NB4 (cell line): Measurements from ENCODE around the gene TSPAN18.

Source experiments
- DNase-seq: peaks from one replicate; pipeline ENCODE4 v3.0.0; 2010; ENCODE audit warnings: low read depth
- H3K4me3 ChIP-seq: one replicate; pipeline ENCODE4 v1.5.1; 2011; ENCODE audit warnings: mild to moderate bottlenecking, low read depth, low read length, moderate library complexity
- MYC ChIP-seq: IDR thresholded peaks from 2 replicates; pipeline ENCODE4 v1.6.1; 2011; ENCODE audit warnings: low read depth, low read length
- POLR2A ChIP-seq: IDR thresholded peaks from 2 replicates; pipeline ENCODE4 v1.6.1; 2011; ENCODE audit warnings: mild to moderate bottlenecking; ENCODE audit not compliant: insufficient read length; ENCODE audit errors: extremely low read depth
- TF ChIP-seq, protein P1 (sequence below): IDR thresholded peaks from 2 replicates; pipeline ENCODE4 v1.6.1; 2011; ENCODE audit warnings: low read depth, low read length
- TF ChIP-seq, protein P2 (sequence below): IDR thresholded peaks from one replicate; pipeline ENCODE4 v1.5.1; 2012; ENCODE audit warnings: low read depth, low read length

Gene TSPAN18

DNA sequence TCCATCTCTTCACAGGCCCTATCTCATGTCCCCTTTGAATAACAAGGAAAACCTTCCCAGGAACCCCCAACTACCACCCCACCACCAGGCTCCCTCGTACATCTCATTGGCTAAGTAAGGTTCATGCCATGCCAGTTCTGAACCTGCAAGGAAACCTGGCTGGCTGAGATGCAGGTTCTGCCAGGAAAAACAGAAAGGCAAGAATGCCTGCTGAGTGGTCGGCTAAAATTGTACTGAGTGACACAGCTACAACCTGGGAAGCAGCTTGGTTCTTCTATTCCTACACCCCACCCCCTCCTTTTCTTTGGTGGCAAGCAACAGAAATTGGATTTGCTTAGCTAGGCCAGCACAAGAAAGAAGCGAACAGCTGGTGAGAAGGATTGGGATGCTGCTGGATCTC is 36.1 kb upstream of the TSPAN18 start:
- TF ChIP-seq MYC (no peak), POLR2A (no peak)
- TF ChIP-seq, protein P1, sequence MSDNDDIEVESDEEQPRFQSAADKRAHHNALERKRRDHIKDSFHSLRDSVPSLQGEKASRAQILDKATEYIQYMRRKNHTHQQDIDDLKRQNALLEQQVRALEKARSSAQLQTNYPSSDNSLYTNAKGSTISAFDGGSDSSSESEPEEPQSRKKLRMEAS, result no peak
- TF ChIP-seq, protein P2, sequence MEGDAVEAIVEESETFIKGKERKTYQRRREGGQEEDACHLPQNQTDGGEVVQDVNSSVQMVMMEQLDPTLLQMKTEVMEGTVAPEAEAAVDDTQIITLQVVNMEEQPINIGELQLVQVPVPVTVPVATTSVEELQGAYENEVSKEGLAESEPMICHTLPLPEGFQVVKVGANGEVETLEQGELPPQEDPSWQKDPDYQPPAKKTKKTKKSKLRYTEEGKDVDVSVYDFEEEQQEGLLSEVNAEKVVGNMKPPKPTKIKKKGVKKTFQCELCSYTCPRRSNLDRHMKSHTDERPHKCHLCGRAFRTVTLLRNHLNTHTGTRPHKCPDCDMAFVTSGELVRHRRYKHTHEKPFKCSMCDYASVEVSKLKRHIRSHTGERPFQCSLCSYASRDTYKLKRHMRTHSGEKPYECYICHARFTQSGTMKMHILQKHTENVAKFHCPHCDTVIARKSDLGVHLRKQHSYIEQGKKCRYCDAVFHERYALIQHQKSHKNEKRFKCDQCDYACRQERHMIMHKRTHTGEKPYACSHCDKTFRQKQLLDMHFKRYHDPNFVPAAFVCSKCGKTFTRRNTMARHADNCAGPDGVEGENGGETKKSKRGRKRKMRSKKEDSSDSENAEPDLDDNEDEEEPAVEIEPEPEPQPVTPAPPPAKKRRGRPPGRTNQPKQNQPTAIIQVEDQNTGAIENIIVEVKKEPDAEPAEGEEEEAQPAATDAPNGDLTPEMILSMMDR, result no peak
- no peak for DNase-seq
- H3K4me3 ChIP-seq, result no peak overlapping the region

DNA sequence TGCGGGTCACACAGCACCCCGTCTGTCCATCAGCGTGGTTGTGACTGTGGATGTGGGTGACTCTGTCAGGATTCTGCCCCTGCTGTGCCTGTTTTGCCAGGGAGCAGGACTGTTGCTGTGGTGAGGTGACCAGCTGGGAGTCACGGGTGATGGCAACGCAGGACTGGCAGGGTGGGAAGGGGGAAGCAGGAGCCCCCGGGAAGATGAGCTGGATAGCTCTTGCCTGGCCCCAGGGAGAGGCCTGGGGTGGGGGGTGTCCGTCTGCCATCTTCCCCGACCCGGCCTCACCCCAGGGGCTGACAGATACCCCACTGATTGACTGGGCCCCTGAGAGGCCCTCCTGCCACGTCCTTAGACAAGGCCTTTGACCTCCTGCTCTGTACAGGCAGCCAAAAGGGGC is 34.3 kb upstream of the TSPAN18 start:
- no peak overlapping the region for H3K4me3 ChIP-seq
- no peak for DNase-seq
- TF ChIP-seq POLR2A, result no peak
- TF ChIP-seq, protein P2, result no peak
- TF ChIP-seq MYC, result no peak
- TF ChIP-seq, protein P1, result no peak

DNA sequence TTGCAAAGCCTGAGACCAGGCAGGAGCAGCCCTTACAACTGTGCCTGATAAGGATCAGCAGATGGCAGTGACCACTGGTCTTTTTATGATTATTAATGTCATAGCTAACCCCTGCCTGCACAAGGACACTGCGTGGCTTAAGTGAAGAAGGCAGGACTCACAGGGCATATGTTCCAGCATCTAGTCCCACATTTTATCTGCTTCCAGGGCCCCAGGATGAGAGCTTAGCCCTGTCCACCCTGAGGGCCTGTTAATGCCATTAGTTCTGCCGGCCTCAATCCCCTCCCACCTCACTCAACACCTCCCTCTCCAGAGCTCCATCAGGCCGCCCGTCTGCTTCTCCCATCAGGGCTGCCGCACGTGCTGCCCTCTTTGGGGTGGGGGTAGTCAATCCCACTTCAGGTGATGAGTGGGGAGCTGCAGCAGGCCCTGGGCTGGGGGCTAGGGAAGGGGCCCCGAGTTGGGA is 33.1 kb upstream of the TSPAN18 start:
- TF ChIP-seq POLR2A, result no peak
- no peak for TF ChIP-seq MYC

DNA sequence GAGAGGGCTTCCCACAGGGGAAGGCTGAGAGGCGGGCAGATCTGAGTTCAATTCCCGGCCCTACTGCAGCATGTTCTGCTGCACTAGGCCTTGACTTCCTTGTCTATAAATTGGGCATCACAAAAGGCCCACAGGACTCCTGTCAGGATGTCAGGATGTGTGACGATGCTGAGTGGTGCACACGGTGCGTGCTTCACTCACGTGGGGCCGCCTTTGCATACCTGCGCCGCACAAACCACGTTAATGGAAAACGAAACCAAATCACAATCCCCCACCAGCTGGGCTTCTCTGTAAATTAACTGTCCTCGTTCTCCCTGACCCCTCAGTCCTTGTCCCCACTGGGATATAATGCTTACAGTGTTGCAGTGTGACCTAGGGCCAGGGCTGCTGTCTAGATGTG is 32.3 kb upstream of the TSPAN18 start:
- TF ChIP-seq MYC (no peak), POLR2A (no peak)
- TF ChIP-seq, protein P1, result no peak
- TF ChIP-seq, protein P2, result no peak
- H3K4me3 ChIP-seq, result no peak overlapping the region
- no peak for DNase-seq

More for the DNA sequence above, 33.1 kb upstream of the TSPAN18 start:
- H3K4me3 ChIP-seq, result no peak overlapping the region
- DNase-seq, result no peak

DNA sequence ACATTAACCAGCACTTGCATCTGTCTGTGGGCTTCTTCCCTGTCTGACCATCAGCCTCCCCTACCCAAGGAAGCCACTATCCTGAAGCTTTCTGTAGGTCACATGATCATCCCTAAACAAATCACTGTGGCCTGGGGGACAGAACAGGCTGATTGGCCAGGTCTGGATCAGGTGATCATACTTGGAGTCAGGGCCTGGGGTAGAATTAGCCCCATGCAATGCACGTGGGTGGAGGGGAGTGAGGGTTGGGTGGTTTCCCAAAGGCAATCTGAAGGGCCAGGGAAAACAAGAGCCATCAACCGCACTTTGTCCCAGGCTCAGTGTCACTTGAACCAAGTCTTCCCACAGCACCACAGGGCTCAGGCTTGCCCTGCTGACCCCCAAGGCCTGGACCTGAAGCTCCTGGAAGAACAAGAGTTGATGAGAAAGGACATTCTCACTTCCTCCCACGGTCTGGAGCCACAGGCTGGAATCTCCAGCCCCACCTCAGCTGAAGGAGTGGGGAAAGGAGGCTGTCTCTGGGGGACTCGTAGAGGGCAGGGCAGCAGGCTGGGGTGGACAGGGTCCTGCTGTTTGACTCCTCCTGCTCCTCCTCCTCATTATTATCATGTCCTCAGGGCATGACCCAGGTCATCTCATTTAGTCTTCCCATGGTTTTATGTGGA is 31.5 kb upstream of the TSPAN18 start:
- no peak for TF ChIP-seq MYC
- TF ChIP-seq, protein P2, result no peak
- TF ChIP-seq POLR2A, result no peak
- TF ChIP-seq, protein P1, result no peak
- DNase-seq, result no peak
- no peak overlapping the region for H3K4me3 ChIP-seq

DNA sequence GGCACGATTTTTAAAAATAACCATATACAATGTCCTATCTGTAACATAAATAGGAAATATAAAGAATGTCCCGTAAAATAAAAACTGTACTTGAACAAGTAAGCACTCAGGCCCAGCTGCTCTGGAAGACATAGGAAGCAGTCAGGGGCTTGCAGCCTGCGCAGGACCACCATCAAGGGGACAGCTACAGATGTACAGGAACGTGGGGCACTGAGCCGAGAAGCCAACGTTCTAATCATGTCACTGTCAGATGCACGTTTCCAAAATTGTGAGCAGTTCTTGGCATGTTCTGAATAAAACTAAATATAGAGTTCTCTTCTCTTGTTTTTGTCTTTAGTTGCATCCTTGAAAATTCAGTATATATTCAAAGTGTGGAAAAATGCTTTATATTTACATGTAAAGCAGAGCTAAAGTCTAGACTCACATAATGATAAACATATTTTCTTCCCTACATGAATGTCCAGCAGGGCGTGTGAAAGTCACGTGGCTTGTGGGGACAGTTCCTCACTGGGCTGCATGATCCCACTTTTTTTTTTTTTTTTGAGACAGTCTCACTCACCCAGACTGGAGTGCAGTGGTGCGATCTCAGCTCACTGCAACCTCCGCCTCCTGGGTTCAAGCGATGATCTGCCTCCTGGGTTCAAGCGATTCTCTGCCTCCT is 28.4 kb upstream of the TSPAN18 start:
- TF ChIP-seq POLR2A, result no peak
- TF ChIP-seq, protein P1, result no peak
- TF ChIP-seq, protein P2, result no peak
- TF ChIP-seq MYC, result no peak
- peak; percentile 32 for DNase-seq
- no peak overlapping the region for H3K4me3 ChIP-seq
